Activated CD8-positive, alpha-beta memory T cell treated with anti-CD3 and anti-CD28 coated beads, Interleukin-2, amount 10 ng/mL, durations not matched to agents 7 days and 5 days (primary cell): ENCODE measurements around the gene SMYD5. TPM values are rescaled to one million over a fixed set of nuclear protein-coding genes. Genes with fewer than 3 reads are reported as not detected.
"Not testable (repeated sequence)": the region's sequence is repeated elsewhere in the genome, so short reads cannot be mapped to it uniquely, and the experiment has no call there.

Source experiments
- ATAC-seq: fragments of 150-1000 bp; cut with Tn5 transposase; one replicate; pipeline ENCODE4 v1.10.0; 2021; ENCODE audit warnings: moderate library complexity
- CTCF ChIA-PET: fragments of 350-600 bp; sonication (Branson Sonifier 250); formaldehyde crosslinking; loops from one replicate; lab custom pipeline; 2021; ENCODE audit warnings: antibody characterized with exemption; lab: Charles Lee
- DNase-seq: peaks from one replicate; pipeline ENCODE4 v3.0.0-alpha.2; 2020
- H3K27ac Mint-ChIP-seq: one replicate; pipeline ENCODE4 v1.8.0; 2021; ENCODE audit warnings: mild to moderate bottlenecking, mixed read lengths
- H3K27me3 Mint-ChIP-seq: one replicate; pipeline ENCODE4 v1.8.0; 2021; ENCODE audit warnings: mixed read lengths
- H3K36me3 Mint-ChIP-seq: one replicate; pipeline ENCODE4 v1.8.0; 2021; ENCODE audit warnings: mild to moderate bottlenecking, mixed read lengths
- H3K4me1 Mint-ChIP-seq: one replicate; pipeline ENCODE4 v1.8.0; 2021; ENCODE audit warnings: mixed read lengths
- H3K4me3 Mint-ChIP-seq: one replicate; pipeline ENCODE4 v1.8.0; 2021; ENCODE audit warnings: mild to moderate bottlenecking, moderate library complexity, mixed read lengths
- H3K9me3 Mint-ChIP-seq: one replicate; pipeline ENCODE4 v1.8.0; 2022; ENCODE audit warnings: low read depth, mixed read lengths
- total RNA-seq, 2 experiments: library from RNA; stranded (reverse); gene quantifications; one replicate each; pipeline ENCODE4 v1.2.3, GENCODE V29; 2021

The SMYD5 gene
- total RNA-seq, 2 experiments from 2014 or later, result 17.0 to 26.8 TPM

DNA sequence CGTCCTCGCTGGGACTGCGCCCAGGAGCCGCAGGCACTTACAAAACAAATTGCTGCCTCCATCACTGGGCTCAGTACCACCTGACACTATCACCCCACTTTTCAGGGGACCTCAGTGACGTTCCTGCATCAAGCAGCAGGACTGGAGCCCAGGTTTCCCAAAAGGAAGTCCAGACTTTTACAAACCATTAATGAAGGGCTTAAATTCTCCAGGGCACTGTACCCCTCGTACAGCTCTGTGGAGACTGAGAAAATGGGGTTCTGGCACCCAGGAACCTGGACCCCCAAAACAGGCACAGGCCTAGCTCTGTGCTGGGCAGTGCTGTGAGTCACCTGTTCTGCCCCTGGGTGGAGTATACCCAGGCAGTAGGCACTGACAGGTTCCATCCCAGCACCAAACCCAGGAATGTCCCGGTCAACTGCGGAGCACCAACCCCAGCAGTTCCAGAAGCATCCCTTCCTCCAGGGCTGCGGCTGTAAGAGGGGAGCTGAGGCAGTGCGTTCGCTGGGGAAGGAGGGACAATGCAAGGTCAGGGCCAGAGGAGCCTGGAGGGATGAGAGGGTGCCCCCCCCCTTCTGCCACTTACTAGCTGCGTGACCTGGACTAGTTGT lies 36.3 kb upstream of the SMYD5 start:
- CTCF ChIA-PET, result interaction anchor here (0.6 to 6.6 kb wide), 72 partner anchors 9 to 1376 kb away, joined by 3 to 80 read pairs (median 6); partner anchors contain the start of genes EGR4, PRADC1, RAB11FIP5 and SMYD5
- DNase-seq (no peak), ATAC-seq (peak; percentile 9)
- Mint-ChIP-seq H3K27ac (no peak overlapping the region), H3K9me3 (no peaks in the 10 kb centered on the region), H3K36me3 (no peaks in the 10 kb centered on the region), H3K4me1 (peaks cover 17% of the 10 kb centered on the region), H3K4me3 (peak overlapping the region; percentile 76), H3K27me3 (peaks cover 65% of the 10 kb centered on the region)

DNA sequence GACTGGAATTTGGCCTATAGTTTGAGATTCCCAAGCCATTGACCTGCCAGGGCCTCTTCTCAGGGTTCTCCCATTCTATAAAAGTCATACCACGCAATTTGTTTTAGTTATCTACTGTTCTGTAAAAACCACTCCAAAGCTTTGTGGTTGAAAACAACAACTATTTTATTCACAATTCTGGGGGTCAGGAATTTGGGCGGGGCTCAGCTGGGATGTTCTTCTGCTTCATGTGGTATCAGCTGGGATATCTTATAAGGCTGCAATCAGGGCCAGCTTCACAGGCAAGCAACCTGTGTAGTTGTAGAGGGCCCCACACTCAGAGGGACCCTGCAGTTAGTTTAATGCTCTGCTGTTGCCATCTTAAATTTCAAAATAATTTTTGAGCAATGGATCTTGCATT lies 28.1 kb upstream of the SMYD5 start:
- H3K36me3 Mint-ChIP-seq, result no peaks in the 10 kb centered on the region
- CTCF ChIA-PET, result interaction anchor here (1.6 to 3.2 kb wide), 3 partner anchors 9 to 195 kb away, joined by 4 to 28 read pairs (median 9); no protein-coding TSS in a partner anchor

DNA sequence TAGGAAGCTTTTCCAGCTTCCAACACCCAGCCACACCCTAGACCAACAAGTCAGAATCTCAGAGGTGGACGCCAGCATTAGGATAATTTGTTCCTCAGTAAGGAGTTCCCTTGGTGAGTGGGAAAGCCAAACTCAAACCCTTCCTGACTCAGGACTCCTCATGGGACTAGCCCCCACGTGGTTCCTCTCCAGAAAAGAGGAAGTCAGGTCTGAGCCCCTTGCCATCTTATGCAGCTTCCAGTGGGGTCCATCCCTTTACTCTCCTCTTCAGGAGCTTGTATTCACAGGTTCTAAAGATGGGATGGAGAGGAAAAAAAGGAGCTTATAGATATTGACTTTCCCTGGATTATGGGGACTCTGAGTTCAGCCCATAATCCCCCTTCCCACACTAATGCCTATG lies 26.5 kb upstream of the SMYD5 start:
- CTCF ChIA-PET, result interaction anchor here (0.9 to 3.2 kb wide), 3 partner anchors 8 to 25 kb away, joined by 3 to 28 read pairs (median 9); no protein-coding TSS in a partner anchor
- Mint-ChIP-seq H3K9me3 (no peaks in the 10 kb centered on the region), H3K27me3 (peaks cover 33% of the 10 kb centered on the region), H3K4me1 (no peaks in the 10 kb centered on the region), H3K4me3 (no peak overlapping the region), H3K27ac (no peak overlapping the region), H3K36me3 (no peaks in the 10 kb centered on the region)
- no peak for DNase-seq
- ATAC-seq, result no peak

More for the DNA sequence above, 28.1 kb upstream of the SMYD5 start:
- H3K4me1 Mint-ChIP-seq, result no peaks in the 10 kb centered on the region
- H3K27me3 Mint-ChIP-seq, result peaks cover 33% of the 10 kb centered on the region
- no peak for ATAC-seq
- H3K27ac Mint-ChIP-seq, result no peak overlapping the region
- H3K4me3 Mint-ChIP-seq, result no peak overlapping the region
- no peaks in the 10 kb centered on the region for H3K9me3 Mint-ChIP-seq
- no peak for DNase-seq

DNA sequence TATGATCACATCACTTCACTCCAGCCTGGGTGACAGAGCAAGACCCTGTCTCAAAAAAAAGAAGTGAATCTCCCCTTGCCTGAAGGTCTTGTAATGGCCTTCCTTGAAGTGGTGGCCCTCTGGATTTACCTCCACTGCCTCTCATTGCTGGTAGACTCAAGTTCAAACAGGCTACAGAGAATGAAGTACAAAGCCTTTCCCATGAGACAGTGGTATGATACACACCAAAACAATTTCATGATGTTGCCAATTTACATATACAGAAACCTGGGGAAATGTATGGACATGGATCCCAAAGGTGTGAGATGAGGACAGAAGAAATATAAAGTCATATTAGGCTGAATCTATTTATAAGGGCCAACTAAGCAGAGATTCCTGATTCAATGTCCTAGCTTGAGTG lies 16.5 kb upstream of the SMYD5 start:
- no peaks in the 10 kb centered on the region for H3K36me3 Mint-ChIP-seq
- peaks cover 2% of the 10 kb centered on the region for H3K4me1 Mint-ChIP-seq
- H3K4me3 Mint-ChIP-seq, result no peak overlapping the region
- H3K27ac Mint-ChIP-seq, result no peak overlapping the region
- CTCF ChIA-PET, result interaction anchor here (0.7 kb wide), 1 partner anchor 175 kb away, joined by 3 read pairs; no protein-coding TSS in a partner anchor
- DNase-seq, result no peak
- ATAC-seq, result no peak
- H3K27me3 Mint-ChIP-seq, result peaks cover 49% of the 10 kb centered on the region
- no peaks in the 10 kb centered on the region for H3K9me3 Mint-ChIP-seq

DNA sequence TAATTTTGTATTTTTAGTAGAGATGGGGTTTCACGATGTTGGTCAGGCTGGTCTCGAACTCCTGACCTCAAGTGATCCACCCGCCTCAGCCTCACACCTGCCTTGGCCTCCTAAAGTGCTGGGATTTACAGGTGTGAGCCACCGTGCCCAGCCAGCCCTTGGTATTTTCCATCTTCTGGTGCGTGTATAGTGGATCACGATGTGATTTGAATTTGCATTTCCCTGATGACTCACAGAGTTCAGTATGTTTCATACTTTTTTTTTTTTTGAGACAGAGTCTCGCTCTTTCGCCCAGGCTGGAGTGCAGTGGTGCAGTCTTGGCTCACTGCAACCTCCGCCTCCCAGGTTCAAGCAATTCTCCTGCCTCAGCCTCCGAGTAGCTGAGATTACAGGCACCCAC lies 13.8 kb upstream of the SMYD5 start:
- not testable (repeated sequence) for ATAC-seq, H3K4me3 Mint-ChIP-seq
- CTCF ChIA-PET, result interaction anchor here (2.1 to 2.9 kb wide), 2 partner anchors 13 to 23 kb away, joined by 10 to 11 read pairs; partner anchors contain the start of gene SMYD5

DNA sequence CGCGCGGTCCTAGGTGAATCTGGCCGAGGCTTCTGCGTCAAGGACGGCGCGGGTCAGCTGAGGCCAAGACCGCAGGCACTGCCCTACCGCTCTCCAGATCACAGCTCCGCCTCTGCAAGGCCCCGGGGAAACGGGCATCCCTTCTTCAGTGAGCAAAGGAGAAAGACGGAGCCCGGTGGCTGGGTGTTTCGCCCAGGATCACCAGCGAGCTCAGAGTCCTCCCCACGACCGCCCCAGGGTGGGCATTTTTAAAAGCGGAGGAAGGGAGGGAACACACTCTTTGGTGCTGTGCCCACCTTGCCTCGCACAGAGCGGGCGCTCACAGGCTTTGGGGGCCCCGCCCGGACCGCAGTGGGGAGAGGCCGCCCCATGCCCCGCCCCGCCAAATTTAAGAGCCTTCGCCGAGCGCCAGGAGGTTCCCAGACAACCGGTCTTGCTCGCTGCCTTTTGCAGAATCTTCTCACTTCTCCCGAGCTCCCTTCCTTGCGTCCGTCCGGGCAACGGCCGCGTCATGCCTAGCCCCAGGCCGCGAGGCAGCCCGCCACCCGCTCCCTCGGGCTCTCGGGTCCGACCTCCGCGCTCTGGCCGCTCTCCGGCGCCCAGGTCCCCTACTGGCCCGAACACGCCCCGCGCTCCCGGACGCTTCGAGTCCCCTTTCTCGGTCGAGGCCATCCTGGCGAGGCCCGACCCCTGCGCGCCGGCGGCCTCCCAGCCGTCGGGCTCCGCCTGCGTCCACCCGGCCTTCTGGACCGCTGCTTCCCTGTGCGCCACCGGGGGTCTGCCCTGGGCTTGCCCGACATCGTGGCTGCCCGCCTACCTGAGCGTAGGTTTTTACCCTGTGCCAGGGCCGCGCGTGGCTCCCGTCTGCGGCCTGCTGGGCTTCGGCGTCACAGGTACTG lies 11.6 kb upstream of the SMYD5 start, which contains the start of gene NOTO:
NOTO (plus strand) TSS at position 419 of the 899 bp plus-strand sequence; CDS start at position 512, 93 bp downstream.
- no peaks in the 10 kb centered on the region for H3K36me3 Mint-ChIP-seq
- H3K27me3 Mint-ChIP-seq, result peaks cover 66% of the 10 kb centered on the region
- ATAC-seq, result peak; percentile 61
- H3K27ac Mint-ChIP-seq, result no peak within 1 kb of the TSS
- CTCF ChIA-PET, result interaction anchor here (0.6 to 2.9 kb wide), 5 partner anchors 11 to 161 kb away, joined by 3 to 11 read pairs (median 3); partner anchors contain the start of gene SMYD5
- DNase-seq, result no peak
- no peak within 1 kb of the TSS for H3K4me3 Mint-ChIP-seq
- no peaks in the 10 kb centered on the region for H3K9me3 Mint-ChIP-seq
- H3K4me1 Mint-ChIP-seq, result peaks cover 2% of the 10 kb centered on the region

More for the DNA sequence above, 13.8 kb upstream of the SMYD5 start:
- H3K27ac Mint-ChIP-seq, H3K4me1 Mint-ChIP-seq, H3K36me3 Mint-ChIP-seq, DNase-seq, H3K9me3 Mint-ChIP-seq: not testable (repeated sequence)
- peaks cover 71% of the 10 kb centered on the region for H3K27me3 Mint-ChIP-seq

DNA sequence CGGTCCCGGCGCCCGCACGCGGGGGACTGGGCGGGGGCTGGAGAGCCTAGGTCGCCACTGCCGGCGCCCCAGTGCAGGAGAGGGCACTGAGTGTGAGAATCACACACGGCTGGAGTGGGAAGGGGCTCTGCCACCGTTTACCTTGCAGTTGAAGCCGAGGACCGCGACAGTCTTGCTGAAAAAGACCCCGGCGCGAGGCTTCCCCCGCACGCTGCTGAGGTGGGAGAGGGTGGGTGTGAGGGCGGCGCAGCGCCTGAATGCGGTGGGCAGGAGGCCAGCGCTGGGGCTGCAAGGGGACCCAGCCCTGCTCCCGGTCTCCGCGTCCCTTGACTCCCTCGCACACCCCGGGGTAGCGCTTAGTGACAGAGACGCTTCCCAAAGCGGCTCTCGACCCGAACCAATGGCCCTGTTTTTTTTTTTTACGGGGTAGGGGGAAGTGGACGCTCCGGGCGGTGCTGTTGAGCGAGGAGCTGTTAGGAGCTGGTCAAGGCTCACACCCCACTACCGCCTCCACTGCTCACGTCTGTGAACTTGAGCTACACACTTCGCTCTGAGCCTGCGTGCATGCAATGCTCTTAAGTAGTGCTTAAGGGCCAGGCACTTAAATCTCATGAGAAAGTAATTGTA lies 10.9 kb upstream of the SMYD5 start:
- DNase-seq, result no peak
- Mint-ChIP-seq H3K4me1 (peaks cover 2% of the 10 kb centered on the region), H3K36me3 (no peaks in the 10 kb centered on the region), H3K27me3 (peaks cover 64% of the 10 kb centered on the region), H3K9me3 (no peaks in the 10 kb centered on the region), H3K27ac (no peak overlapping the region), H3K4me3 (no peak overlapping the region)
- CTCF ChIA-PET, result interaction anchor here (0.6 to 1.3 kb wide), 5 partner anchors 9 to 254 kb away, joined by 3 to 4 read pairs (median 3); no protein-coding TSS in a partner anchor
- no peak for ATAC-seq

DNA sequence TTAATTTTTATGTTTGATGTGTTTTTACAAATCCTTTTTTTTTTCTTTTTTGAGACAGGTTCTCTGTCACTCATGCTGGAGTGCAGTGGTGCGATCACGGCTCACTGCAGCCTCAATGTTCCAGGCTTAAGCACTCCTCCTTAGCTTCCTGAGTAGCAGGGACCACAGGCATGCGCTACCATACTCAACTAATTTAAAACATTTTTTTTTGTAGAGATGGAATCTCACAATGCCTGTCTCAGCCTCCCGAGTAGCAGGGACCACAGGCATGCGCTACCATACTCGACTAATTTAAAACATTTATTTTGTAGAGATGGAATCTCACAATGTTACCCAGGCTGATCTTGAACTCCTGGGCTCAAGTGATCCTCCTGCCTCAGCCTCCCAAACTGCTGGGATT lies 8.4 kb upstream of the SMYD5 start:
- CTCF ChIA-PET, result interaction anchor here (4.4 kb wide), 1 partner anchor 28 kb away, joined by 17 read pairs; no protein-coding TSS in a partner anchor
- Mint-ChIP-seq H3K4me1 (peaks cover 2% of the 10 kb centered on the region), H3K4me3 (no peak overlapping the region), H3K9me3 (no peaks in the 10 kb centered on the region), H3K27ac (no peak overlapping the region), H3K27me3 (peaks cover 46% of the 10 kb centered on the region), H3K36me3 (no peaks in the 10 kb centered on the region)
- DNase-seq, result no peak
- ATAC-seq, result no peak

DNA sequence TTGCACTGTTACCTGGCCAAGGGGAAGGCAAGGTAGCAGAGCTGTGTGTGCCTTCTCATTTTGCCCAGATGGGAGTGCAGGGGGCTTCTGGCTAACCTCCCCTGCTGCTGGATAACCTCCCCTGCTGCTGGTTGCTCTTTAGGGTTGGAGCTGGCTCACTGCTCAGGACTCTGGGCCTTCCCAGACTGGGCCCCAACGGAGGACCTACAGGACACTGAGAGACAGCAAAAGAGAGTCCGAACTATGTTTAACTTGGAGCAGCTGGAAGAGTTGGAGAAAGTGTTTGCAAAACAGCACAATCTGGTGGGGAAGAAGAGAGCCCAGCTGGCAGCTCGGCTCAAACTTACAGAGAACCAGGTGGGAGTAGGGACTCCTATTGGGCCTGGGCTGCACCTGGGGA lies 5.8 kb upstream of the SMYD5 start:
- no peaks in the 10 kb centered on the region for H3K9me3 Mint-ChIP-seq
- no peaks in the 10 kb centered on the region for H3K36me3 Mint-ChIP-seq
- DNase-seq, result no peak
- CTCF ChIA-PET, result interaction anchor here (1.0 to 4.4 kb wide), 2 partner anchors 9 to 31 kb away, joined by 4 to 17 read pairs; no protein-coding TSS in a partner anchor
- peaks cover 27% of the 10 kb centered on the region for H3K27me3 Mint-ChIP-seq
- H3K27ac Mint-ChIP-seq, result no peak overlapping the region
- H3K4me1 Mint-ChIP-seq, result peaks cover 9% of the 10 kb centered on the region
- H3K4me3 Mint-ChIP-seq, result no peak overlapping the region
- ATAC-seq, result no peak

DNA sequence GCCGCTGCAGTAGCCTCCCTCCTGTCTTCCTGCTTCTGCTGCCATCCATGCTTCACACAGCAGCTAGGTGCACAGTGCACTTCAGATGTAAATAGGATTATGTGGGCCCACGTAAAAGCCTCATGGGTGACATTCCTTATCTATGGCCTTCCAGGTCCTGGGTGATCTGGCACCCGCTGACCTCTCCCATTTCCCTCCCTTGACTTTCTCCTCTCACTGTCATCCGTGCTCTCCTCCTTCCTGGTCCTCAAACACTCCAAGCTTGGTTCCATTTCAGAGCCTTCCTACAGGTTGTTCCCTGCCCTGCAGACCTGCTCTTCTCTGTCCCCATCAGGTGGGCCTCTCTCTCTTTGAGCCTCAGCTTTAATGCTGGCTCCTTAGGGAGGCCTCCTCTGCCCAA lies 4.0 kb upstream of the SMYD5 start:
- ATAC-seq (no peak), DNase-seq (no peak)
- CTCF ChIA-PET, result interaction anchor here (0.9 to 4.9 kb wide), 4 partner anchors 24 to 236 kb away, joined by 3 to 80 read pairs (median 28); partner anchors contain the start of genes CCT7 and PRADC1
- Mint-ChIP-seq H3K4me3 (no peak overlapping the region), H3K36me3 (no peaks in the 10 kb centered on the region), H3K27me3 (peaks cover 13% of the 10 kb centered on the region), H3K27ac (no peak overlapping the region), H3K4me1 (peaks cover 22% of the 10 kb centered on the region), H3K9me3 (no peaks in the 10 kb centered on the region)

DNA sequence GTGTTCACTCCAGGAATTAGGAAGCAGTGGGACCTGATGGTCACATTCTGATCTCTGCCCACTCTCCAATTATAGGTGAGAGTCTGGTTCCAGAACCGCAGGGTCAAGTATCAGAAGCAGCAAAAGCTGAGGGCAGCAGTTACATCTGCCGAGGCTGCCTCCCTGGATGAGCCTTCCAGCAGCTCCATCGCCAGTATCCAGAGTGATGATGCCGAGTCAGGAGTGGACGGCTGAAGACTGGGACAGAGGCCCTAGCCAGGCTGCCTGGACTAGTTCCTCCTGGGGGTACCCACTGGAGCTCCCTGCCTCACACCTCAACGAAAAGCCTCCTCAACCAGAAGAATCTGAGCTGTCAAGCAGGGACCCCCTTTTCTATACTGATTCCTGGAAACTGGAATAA lies 3.3 kb upstream of the SMYD5 start:
- H3K36me3 Mint-ChIP-seq, result no peaks in the 10 kb centered on the region
- ATAC-seq (no peak), DNase-seq (no peak)
- no peak overlapping the region for H3K27ac Mint-ChIP-seq
- CTCF ChIA-PET, result interaction anchor here (0.9 to 4.9 kb wide), 4 partner anchors 24 to 237 kb away, joined by 3 to 80 read pairs (median 28); partner anchors contain the start of genes CCT7 and PRADC1
- H3K27me3 Mint-ChIP-seq, result peaks cover 9% of the 10 kb centered on the region
- peaks cover 29% of the 10 kb centered on the region for H3K4me1 Mint-ChIP-seq
- H3K9me3 Mint-ChIP-seq, result no peaks in the 10 kb centered on the region
- no peak overlapping the region for H3K4me3 Mint-ChIP-seq

DNA sequence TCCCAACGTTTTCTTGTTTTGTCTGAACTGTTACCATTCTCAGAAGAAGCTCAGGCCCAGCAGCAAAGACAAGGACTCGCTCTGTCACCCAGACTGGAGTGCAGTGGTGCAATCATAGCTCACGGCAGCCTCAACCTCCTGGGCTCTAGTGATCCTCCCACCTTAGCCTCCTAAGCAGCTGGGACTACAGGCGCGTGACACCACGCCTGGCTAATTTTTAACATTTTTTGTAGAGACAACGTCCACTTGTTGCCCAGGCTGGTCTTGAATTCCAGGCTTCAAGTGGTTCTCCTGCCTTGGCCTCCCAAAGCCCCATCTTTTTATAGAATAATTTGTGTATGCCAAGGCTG lies 2.0 kb upstream of the SMYD5 start:
- H3K27ac Mint-ChIP-seq, result no peak overlapping the region
- H3K9me3 Mint-ChIP-seq, result no peaks in the 10 kb centered on the region
- CTCF ChIA-PET, result interaction anchor here (0.6 to 4.9 kb wide), 32 partner anchors 8 to 491 kb away, joined by 3 to 80 read pairs (median 4); partner anchors contain the start of genes CCT7, NOTO, PRADC1 and RAB11FIP5
- H3K4me1 Mint-ChIP-seq, result peaks cover 30% of the 10 kb centered on the region
- no peaks in the 10 kb centered on the region for H3K36me3 Mint-ChIP-seq
- no peak for ATAC-seq
- peaks cover 3% of the 10 kb centered on the region for H3K27me3 Mint-ChIP-seq
- DNase-seq, result no peak
- H3K4me3 Mint-ChIP-seq, result no peak overlapping the region
